ENCODE data around the gene NDUFB2. TPM values are rescaled to one million over a fixed set of nuclear protein-coding genes. Genes with fewer than 3 reads are reported as not detected.

NDUFB2 gene
- total and polyA plus RNA-seq, 2 of the 13 experiments (the other 11 are each of a cell fraction or from before 2014, with no cell fraction given) = 206 to 221 TPM

GRCh38 chr7:140673063-140673773 lies 23.3 kb upstream of the NDUFB2 start (continued):
- TF ChIP-seq ZBTB3 (CRISPR knock-in tag; IDR thresholded peaks at IDR 0.05; ENCODE audit: borderline replicate concordance, low read depth) (no peak), ZFX (CRISPR knock-in tag; IDR thresholded peaks at IDR 0.05; ENCODE audit: low read depth) (peak; percentile 72; the same call in 1 of the 2 replicates), RFXANK (CRISPR knock-in tag; IDR thresholded peaks at IDR 0.05) (no peak), ZBTB33 (CRISPR knock-in tag; IDR thresholded peaks at IDR 0.05) (peak; percentile 80), NR2F6 (IDR thresholded peaks at IDR 0.05) (no peak), NR2F6 (CRISPR knock-in tag; IDR thresholded peaks at IDR 0.05) (no peak), ZBTB14 (CRISPR knock-in tag; IDR thresholded peaks at IDR 0.05) (no peak; the same call in 1 of the 2 replicates), ZNF3 (CRISPR knock-in tag; IDR thresholded peaks at IDR 0.05) (no peak), ZBTB10 (CRISPR knock-in tag; IDR thresholded peaks at IDR 0.05; ENCODE audit: borderline replicate concordance) (no peak), RNF2 (conservative IDR thresholded peaks at IDR 0.05; ENCODE audit: low read depth) (0 out of 2 replicates have a peak, but pooled peaks have one; percentile 53), ZKSCAN8 (CRISPR knock-in tag; IDR thresholded peaks at IDR 0.05; ENCODE audit: borderline replicate concordance) (no peak), ZNF639 (CRISPR knock-in tag; conservative IDR thresholded peaks at IDR 0.05) (no peak), ZKSCAN1 (IDR thresholded peaks at IDR 0.05; ENCODE audit: low read length) (no peak), JARID2 (CRISPR knock-in tag; IDR thresholded peaks at IDR 0.05; ENCODE audit: insufficient replicate concordance) (no peak), ZIK1 (CRISPR knock-in tag; IDR thresholded peaks at IDR 0.05; ENCODE audit: borderline replicate concordance, low read depth) (no peak), ATF2 (CRISPR knock-in tag; IDR thresholded peaks at IDR 0.05) (no peak), IKZF4 (CRISPR knock-in tag; IDR thresholded peaks at IDR 0.05; ENCODE audit: borderline replicate concordance, low read depth, not compliant biosample characterization) (no peak), RXRA (CRISPR knock-in tag; IDR thresholded peaks at IDR 0.05) (no peak)
